T-helper 2 cell treated with Interferon-gamma antibody and Interleukin-4, amounts not matched to agents 5 μg/mL and 100 μg/mL, for 36 hours (primary cell): ENCODE results near the gene INO80E.
"Not testable (repeated sequence)": the region's sequence is repeated elsewhere in the genome, so short reads cannot be mapped to it uniquely, and the experiment has no call there.

Source experiments
- DNase-seq: peaks from one replicate; pipeline ENCODE4 v3.0.0; 2021; ENCODE audit warnings: low spot score
- H3K27ac Mint-ChIP-seq: one replicate; pipeline ENCODE4 v1.8.0; 2021; ENCODE audit warnings: mild to moderate bottlenecking, mixed read lengths
- H3K27me3 Mint-ChIP-seq: one replicate; pipeline ENCODE4 v1.8.0; 2021; ENCODE audit warnings: low read depth, mixed read lengths
- H3K36me3 Mint-ChIP-seq: one replicate; pipeline ENCODE4 v1.8.0; 2021; ENCODE audit warnings: low read depth, mixed read lengths
- H3K4me1 Mint-ChIP-seq: one replicate; pipeline ENCODE4 v1.8.0; 2021; ENCODE audit warnings: low read depth, mixed read lengths
- H3K4me3 Mint-ChIP-seq: one replicate; pipeline ENCODE4 v1.8.0; 2022; ENCODE audit warnings: mild to moderate bottlenecking, moderate library complexity, mixed read lengths
- H3K9me3 Mint-ChIP-seq: one replicate; pipeline ENCODE4 v1.8.0; 2021; ENCODE audit warnings: mixed read lengths

Gene INO80E

DNA sequence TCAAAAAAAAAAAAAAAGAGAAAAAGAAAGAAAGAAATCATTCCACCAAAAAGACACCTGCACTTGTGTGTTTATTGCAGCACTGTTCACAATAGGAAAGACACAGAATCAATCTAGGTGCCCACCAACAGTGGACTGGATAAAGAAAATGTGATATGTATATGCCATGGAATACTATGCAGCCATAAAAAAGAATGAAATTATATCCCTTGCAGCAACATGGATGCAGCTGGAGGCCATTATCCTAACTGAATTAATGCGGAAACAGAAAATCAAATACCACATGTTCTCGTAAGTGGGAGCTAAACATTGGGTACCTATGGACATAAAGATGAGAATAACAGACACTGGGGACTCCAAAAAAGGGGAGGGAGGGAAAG, 21.2 kb downstream of the INO80E start:
- peaks cover 7% of the 10 kb centered on the region for H3K4me1 Mint-ChIP-seq

DNA sequence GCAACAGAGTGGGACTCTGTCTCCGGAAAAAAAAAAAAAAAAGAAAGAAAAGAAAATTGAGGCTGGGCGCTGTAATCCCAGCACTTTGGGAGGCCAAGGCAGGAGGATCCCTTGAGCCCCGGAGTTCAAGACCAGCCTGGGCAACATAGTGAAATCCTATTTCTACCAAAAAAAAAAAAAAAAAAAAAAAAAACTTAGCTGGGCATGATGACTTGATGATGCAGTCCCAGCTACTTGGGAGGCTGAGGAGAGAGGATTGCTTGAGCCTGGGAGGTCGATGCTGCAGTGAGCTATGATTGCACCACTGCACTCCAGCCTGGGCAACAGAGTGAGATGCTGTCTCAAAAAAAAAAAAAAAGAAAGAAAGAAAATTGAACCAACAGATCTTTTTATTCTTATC, 21.9 kb downstream of the INO80E start:
- peaks cover 33% of the 10 kb centered on the region for H3K27me3 Mint-ChIP-seq
- DNase-seq, H3K9me3 Mint-ChIP-seq, H3K4me3 Mint-ChIP-seq, H3K36me3 Mint-ChIP-seq, H3K27ac Mint-ChIP-seq, H3K4me1 Mint-ChIP-seq: not testable (repeated sequence)

More for the DNA sequence above, 21.2 kb downstream of the INO80E start:
- H3K9me3 Mint-ChIP-seq = no peaks in the 10 kb centered on the region
- H3K36me3 Mint-ChIP-seq = no peaks in the 10 kb centered on the region
- peaks cover 39% of the 10 kb centered on the region for H3K27me3 Mint-ChIP-seq
- H3K27ac Mint-ChIP-seq = no peak overlapping the region
- no peak for DNase-seq
- no peak overlapping the region for H3K4me3 Mint-ChIP-seq

DNA sequence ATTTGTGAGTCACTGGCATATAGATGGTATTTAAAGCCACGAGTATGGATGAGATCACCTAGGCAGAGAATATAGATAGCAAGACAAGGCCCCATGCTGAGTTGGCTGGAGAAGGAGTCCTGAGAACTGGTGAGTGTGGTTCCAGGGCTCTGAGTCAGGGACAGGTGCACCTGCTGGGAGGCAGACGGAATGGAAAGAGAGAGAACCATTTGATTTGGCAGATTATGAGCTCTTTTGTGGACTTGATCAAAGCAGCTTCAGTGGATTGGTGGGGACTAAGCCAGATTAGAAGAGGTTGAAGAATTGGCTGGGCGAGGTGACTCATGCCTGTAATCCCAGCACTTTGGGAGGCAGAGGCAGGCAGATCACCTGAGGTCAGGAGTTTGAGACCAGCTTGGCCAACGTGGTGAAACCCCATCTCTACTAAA, 22.7 kb downstream of the INO80E start:
- peaks cover 7% of the 10 kb centered on the region for H3K4me1 Mint-ChIP-seq
- H3K27me3 Mint-ChIP-seq = peaks cover 32% of the 10 kb centered on the region
- no peak for DNase-seq
- no peaks in the 10 kb centered on the region for H3K9me3 Mint-ChIP-seq
- H3K4me3 Mint-ChIP-seq = no peak overlapping the region
- no peaks in the 10 kb centered on the region for H3K36me3 Mint-ChIP-seq
- H3K27ac Mint-ChIP-seq = no peak overlapping the region

DNA sequence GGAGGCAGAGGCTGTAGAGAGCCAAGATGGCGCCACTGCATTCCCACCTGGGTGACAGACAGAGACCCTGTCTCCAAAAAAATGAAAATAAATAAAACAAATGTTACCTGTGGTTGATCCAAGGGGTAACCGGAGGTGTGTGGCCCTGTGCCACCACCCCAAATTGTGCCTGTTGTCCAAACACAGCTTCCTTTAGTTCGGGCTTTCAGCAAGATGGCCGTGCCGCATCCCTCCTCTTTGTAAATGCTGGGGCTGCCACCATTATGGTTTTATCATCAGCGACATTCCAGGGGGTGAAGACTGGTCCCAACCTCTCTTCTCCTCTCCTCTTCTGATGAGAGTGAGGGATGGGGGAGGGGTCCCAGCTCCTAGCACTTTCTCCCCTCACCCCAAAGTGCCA, 26.8 kb downstream of the INO80E start, which contains the start of gene C16orf92:
Gene C16orf92, plus strand, starts transcription at position 312 of the 400 bp plus-strand sequence. CDS start 143 bp downstream, outside the sequence.
- Mint-ChIP-seq H3K4me3 (no peak within 1 kb of the TSS), H3K9me3 (no peaks in the 10 kb centered on the region), H3K27me3 (peaks cover 31% of the 10 kb centered on the region), H3K27ac (no peak within 1 kb of the TSS), H3K4me1 (peaks cover 7% of the 10 kb centered on the region), H3K36me3 (no peaks in the 10 kb centered on the region)
- no peak for DNase-seq

DNA sequence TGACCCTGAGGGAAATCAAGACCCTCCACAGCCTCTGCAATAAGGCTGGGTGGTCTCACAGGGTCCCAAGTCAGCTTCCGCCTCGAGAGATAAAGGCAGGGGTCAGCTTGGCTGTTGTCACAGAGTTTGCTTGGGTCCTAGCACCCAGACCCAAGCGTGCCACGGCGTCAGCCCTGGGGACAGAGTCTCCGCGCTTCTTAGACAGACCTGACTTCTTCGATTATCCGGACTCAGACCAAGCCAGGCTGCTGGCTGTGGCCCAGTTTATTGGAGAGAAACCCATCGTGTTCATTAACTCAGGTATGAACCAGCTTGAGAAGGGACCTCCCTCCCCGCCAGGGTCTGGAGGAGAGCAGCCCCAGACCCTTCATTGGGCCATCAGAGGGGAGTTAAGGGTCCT, 27.5 kb downstream of the INO80E start:
- Mint-ChIP-seq H3K27me3 (peaks cover 36% of the 10 kb centered on the region), H3K4me1 (peaks cover 7% of the 10 kb centered on the region), H3K27ac (no peak overlapping the region), H3K9me3 (no peaks in the 10 kb centered on the region), H3K4me3 (no peak overlapping the region), H3K36me3 (no peaks in the 10 kb centered on the region)
- DNase-seq = no peak

DNA sequence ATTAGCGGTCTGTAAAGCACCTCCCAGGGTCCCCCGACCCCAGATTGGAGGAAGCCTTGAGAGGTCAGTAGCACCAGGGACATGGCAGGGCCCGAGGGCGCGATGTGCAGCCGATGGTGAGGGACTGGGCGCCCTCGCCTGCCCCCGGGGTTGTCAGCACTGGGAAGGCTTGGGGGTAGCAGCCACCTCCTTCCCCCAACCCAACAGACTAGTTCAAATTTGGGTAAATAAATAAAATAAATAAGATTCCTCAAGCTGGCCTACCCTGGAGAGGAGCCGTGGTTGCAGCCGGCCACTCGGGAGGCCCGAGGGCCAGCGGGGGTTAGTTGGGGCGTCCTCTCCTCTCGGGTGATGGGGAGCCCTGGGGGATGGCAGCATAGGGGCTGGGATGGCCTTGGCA, 28.4 kb downstream of the INO80E start:
- Mint-ChIP-seq H3K27me3 (peaks cover 40% of the 10 kb centered on the region), H3K27ac (no peak overlapping the region), H3K4me1 (peaks cover 7% of the 10 kb centered on the region), H3K4me3 (no peak overlapping the region), H3K9me3 (no peaks in the 10 kb centered on the region), H3K36me3 (no peaks in the 10 kb centered on the region)
- DNase-seq = no peak

DNA sequence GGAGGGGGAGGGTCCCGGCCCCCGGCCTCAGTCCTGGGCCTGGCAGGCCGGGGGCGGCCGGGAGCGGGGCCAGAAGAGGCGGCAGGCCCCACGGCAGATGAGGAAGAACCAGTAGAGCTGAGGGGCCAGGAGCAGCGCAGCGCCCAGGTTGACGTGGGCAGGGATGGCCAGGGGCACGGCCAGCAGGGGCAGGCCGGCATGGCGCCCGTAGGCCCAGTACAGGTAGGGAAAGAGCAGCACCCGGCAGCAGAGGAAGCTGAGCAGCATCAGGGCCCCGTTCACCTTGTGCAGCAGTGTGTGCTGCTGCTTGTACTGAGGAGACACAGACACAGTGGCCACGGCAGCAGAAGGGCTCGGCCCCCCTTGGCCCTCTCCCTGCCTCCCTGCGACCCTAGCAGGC, 29.1 kb downstream of the INO80E start:
- Mint-ChIP-seq H3K4me1 (peaks cover 7% of the 10 kb centered on the region), H3K27ac (no peak overlapping the region), H3K36me3 (no peaks in the 10 kb centered on the region), H3K9me3 (no peaks in the 10 kb centered on the region), H3K27me3 (peaks cover 47% of the 10 kb centered on the region), H3K4me3 (no peak overlapping the region)
- no peak for DNase-seq

DNA sequence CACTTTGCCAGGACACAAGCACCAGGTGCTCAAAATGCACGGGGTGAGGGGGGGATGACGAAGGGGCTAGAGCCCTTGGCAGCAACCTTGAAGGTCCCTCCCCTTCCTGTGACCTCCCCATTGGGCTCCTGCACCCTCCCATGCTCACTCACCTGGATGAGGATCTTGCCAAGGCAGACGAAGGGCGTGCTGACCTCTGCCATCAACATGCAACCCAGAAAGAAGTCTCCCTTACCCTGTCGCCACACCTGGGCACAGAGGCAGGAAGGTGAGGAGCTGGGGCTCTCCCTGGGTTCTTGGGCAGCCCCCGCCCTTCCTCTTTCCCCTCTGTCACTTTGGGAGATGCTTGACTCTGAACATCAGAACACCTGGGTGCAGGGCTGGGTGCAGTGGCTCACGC, 29.5 kb downstream of the INO80E start:
- peaks cover 45% of the 10 kb centered on the region for H3K27me3 Mint-ChIP-seq
- peaks cover 7% of the 10 kb centered on the region for H3K4me1 Mint-ChIP-seq
- H3K36me3 Mint-ChIP-seq = no peaks in the 10 kb centered on the region
- no peak overlapping the region for H3K4me3 Mint-ChIP-seq
- no peak for DNase-seq
- H3K9me3 Mint-ChIP-seq = no peaks in the 10 kb centered on the region
- no peak overlapping the region for H3K27ac Mint-ChIP-seq

DNA sequence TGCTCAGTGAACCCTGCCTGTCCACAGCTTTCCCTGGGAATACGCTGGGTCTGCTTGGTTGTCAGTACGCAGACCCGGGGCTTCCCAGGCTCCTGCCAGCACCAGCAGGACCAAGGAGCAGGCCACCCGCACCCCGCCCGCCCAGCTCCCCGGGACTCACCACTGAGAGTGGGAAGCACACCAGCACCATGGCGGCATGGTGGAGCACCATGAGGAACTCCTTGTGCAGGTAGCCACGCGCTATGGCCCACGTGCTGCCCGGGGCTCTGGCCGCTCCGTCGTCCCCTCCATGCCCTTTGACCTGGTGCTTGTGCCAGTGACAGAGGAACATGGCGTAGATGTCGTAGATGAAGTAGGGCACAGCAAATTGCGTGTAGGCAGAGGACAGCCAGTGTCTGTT, 30.4 kb downstream of the INO80E start:
- Mint-ChIP-seq H3K4me3 (no peak overlapping the region), H3K27me3 (peaks cover 42% of the 10 kb centered on the region), H3K27ac (no peak overlapping the region)

DNA sequence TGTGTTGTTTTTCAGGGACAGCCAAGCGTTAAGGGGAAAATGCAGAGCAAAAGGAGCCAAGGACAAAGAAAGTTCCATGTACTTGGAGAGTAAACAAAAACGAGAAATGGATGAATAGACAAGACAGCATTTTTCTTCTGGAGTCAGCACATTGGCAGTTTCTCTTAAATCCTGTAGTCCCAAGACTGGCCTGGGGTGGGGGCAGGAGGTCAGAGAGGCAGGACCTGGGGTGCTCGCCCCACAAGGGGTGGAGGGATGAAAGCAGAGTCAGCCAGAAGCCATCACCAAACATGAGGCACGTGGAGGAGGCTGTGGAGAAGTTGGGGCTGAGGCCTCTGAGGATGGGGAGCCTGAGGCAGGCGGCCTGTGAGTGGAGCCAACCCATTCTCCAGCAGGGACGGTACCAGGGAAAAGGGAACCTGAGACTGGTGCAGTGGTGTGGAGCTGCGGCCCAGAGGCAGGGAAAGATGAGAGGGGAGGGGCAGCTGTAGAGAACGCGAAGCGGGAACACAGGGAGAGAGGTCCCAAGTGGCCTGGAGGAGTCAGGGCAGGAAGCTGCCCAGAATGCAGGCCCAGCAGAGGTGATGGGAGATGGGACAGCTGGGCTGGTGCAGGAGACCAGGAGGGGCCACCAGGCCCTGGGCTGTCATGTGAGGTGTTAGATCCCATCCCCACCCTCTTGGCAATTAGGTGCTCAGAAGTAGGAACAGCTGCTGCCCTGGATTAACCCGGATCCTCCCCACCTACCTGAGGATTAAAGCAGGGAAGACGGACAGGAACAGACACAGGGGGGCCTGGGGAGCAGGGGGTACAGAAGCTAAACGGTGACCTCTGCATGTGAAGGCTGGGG, 31.8 kb downstream of the INO80E start:
- no peak overlapping the region for H3K4me3 Mint-ChIP-seq
- H3K27me3 Mint-ChIP-seq = peaks cover 52% of the 10 kb centered on the region
- no peak overlapping the region for H3K27ac Mint-ChIP-seq
- peaks cover 1% of the 10 kb centered on the region for H3K36me3 Mint-ChIP-seq
- no peak for DNase-seq
- H3K4me1 Mint-ChIP-seq = peaks cover 4% of the 10 kb centered on the region
- no peaks in the 10 kb centered on the region for H3K9me3 Mint-ChIP-seq

More for the DNA sequence above, 30.4 kb downstream of the INO80E start:
- H3K4me1 Mint-ChIP-seq = no peaks in the 10 kb centered on the region
- no peaks in the 10 kb centered on the region for H3K9me3 Mint-ChIP-seq
- H3K36me3 Mint-ChIP-seq = no peaks in the 10 kb centered on the region
- no peak for DNase-seq

DNA sequence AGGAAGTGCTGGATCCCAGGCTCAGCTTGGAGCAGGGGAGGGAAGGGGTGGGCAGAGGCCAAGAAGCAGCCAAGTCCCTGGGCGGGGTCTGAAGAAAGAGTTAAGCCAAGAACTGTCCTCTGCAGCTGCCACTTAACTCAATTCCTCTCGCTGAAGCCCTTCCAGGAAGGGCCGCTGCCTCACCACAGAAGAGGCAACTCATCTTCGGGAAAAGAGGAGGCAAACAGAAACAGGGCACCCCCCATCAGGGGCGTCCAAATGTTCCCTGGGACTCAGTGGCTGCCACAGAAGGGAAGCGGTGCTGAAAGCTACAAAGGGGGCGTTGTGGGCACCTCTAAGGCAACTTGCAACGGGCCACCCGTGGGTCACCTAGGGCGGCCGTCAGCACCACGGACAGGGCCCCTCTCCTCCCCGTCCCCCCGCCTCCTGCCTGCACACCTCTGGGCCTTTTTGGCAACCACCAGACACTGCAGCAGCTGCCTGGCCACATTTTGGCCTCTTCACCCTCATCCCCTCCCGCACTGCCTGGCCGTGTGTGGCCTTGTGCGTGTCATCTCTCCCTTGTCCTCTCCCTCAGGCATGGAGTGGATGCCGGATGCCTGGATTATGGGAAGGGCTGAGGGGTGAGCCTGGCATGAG, 32.5 kb downstream of the INO80E start:
- no peak overlapping the region for H3K27ac Mint-ChIP-seq
- H3K9me3 Mint-ChIP-seq = no peaks in the 10 kb centered on the region
- H3K4me1 Mint-ChIP-seq = peaks cover 4% of the 10 kb centered on the region
- peaks cover 1% of the 10 kb centered on the region for H3K36me3 Mint-ChIP-seq
- no peak overlapping the region for H3K4me3 Mint-ChIP-seq
- peak; percentile 19 for DNase-seq
- peaks cover 52% of the 10 kb centered on the region for H3K27me3 Mint-ChIP-seq

DNA sequence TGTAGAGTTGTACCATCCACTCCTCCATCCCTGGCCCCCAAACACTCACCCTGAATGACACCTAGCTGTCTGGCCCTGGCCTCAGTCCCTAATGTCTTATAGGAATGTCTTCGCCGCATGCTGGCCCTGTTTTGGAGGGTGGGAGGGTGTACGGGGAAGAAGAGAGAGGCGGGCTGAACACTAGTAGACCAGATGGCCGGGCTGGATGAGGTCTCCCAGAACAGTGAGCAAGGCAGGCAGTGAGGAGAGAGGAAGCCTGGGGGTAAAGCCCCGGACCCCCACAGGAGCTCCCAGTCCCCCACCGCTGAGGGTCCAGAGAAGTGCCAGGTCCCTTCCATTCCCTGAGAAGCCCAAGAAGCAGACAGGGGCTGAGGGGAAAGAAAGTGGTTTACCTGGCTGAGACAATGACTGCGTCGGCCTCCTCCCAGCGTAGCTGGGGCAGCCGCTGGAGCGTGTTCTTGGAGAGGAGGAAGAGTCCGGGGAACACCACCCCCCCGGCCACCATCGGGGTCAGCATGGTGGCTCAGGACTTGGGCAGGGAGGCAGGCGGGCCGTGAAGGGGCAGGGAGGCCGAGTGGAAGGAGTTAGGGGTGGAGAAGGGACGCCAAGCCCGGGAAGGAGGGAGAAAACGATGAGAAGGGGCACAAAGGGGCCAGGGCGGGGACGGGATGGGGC, 34.1 kb downstream of the INO80E start:
- Mint-ChIP-seq H3K36me3 (peaks cover 1% of the 10 kb centered on the region), H3K27ac (no peak overlapping the region), H3K9me3 (no peaks in the 10 kb centered on the region), H3K4me1 (peaks cover 5% of the 10 kb centered on the region), H3K27me3 (peaks cover 53% of the 10 kb centered on the region), H3K4me3 (no peak overlapping the region)
- DNase-seq = no peak

DNA sequence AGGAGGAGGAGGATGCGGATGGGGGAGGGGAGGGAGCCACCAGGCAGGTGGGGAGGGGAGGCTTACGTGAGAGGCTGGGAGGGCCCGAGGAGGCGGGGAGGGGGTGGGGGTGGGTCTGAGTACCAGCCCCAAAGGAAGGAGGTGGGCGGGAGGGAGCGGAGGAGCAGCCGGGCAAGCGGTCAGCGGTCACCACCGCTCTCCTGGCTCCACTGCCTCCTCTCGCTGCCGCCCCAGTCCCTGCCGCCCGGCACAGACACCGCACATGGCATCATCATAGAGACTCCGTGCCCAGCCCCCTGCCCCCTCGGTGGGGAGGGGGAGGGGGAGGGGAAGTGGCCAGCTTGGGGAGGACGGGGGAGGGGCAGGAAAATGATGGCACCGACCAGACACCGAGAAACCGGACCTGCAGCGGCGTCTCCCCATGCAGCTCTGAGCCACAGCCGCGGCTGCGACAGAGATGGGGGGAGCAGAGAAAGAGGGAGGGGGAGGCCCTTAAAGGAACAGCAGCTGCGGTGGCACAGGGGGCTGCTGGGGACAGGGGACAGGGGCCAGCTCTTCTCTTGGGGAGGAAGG, 34.9 kb downstream of the INO80E start, which contains the start of gene TLCD3B:
Gene TLCD3B, minus strand, starts transcription at position 431 of the 573 bp plus-strand sequence. CDS start 744 bp downstream, outside the sequence.
- Mint-ChIP-seq H3K27ac (no peak within 1 kb of the TSS), H3K4me3 (peak within 1 kb of the TSS; percentile 24)
- no peak for DNase-seq

More for the DNA sequence above, 34.9 kb downstream of the INO80E start, which contains the start of gene TLCD3B:
- peaks cover 53% of the 10 kb centered on the region for H3K27me3 Mint-ChIP-seq
- H3K4me1 Mint-ChIP-seq = peaks cover 7% of the 10 kb centered on the region
- peaks cover 1% of the 10 kb centered on the region for H3K36me3 Mint-ChIP-seq
- H3K9me3 Mint-ChIP-seq = no peaks in the 10 kb centered on the region
